Left lung (tissue), 10 donors: ENCODE measurements around the gene NFASC. TPM values are rescaled to one million over a fixed set of nuclear protein-coding genes. Genes with fewer than 3 reads are reported as not detected.

ENCODE experiments used
- ATAC-seq: fragments of 200-7000 bp; cut with Tn5 transposase; one replicate; pipeline ENCODE4 v1.9.1; 2020; ENCODE audit warnings: moderate library complexity
- DNase-seq, 4 donors: peaks; one replicate each; pipeline ENCODE4 v3.0.0-alpha.2; 2013 to 2020
- H3K27ac ChIP-seq, 2 donors: fragments of 200-600 bp; sonication (generic) in 1 of 2; one replicate each; pipeline versions ENCODE4 v1.5.0 to v1.8.0; 2020 to 2021
- H3K27me3 ChIP-seq, 2 donors: fragments of 200-600 bp; sonication (generic) in 1 of 2; one replicate each; pipeline versions ENCODE4 v1.5.0 to v1.8.0; 2020 to 2021
- H3K36me3 ChIP-seq, 2 donors: fragments of 200-600 bp; sonication (generic) in 1 of 2; one replicate each; pipeline versions ENCODE4 v1.5.0 to v1.8.0; 2020 to 2021
- H3K4me1 ChIP-seq, 2 donors: fragments of 200-600 bp; one replicate each; pipeline ENCODE4 v1.8.0; 2021
- H3K4me3 ChIP-seq, 2 donors: fragments of 200-600 bp; sonication (generic) in 1 of 2; one replicate each; pipeline versions ENCODE4 v1.5.0 to v1.8.0; 2020 to 2021; ENCODE audit warnings: mild to moderate bottlenecking in 1 of 2
- H3K9me3 ChIP-seq, 2 donors: fragments of 200-600 bp; sonication (generic) in 1 of 2; one replicate each; pipeline versions ENCODE4 v1.5.0 to v1.8.0; 2020 to 2021
- CTCF ChIP-seq, 2 donors: fragments of 200-600 bp; sonication (generic) in 1 of 2; IDR thresholded peaks; one replicate each; pipeline versions ENCODE4 v1.5.0 to v1.8.0; 2021; ENCODE audit warnings: antibody characterized with exemption in 2 of 2
- intact Hi-C, 2 donors: fragments of 100-400 bp; cut with DNase I; formaldehyde crosslinking; loops; one replicate each; pipeline versions ENCODE4 v1.11.2 to v1.14.2; 2022
- polyA plus RNA-seq, 6 donors: library from polyadenylated mRNA; unstranded; fragments of 120-200 nt; gene quantifications; one replicate each; pipeline ENCODE4 v1.2.1, GENCODE V29; 2013; ENCODE audit not compliant: insufficient read length in 6 of 6
- total RNA-seq, 2 donors: library from RNA; stranded (reverse); fragmentation: NEBNext Ultra II Directional; extraction: Animal tissue kit (Norgen Biotek cat#: 25700); gene quantifications; one replicate each; pipeline ENCODE4 v1.2.1, GENCODE V29; 2021
- donor health status: DM: no; HTN: yes; CAD: no.
- donor health status: DM: no; HTN: no; CAD: no.

NFASC gene
- total and polyA plus RNA-seq, 8 donors = 1.2 to 11.5 (median 2.0) TPM

- H3K4me1 ChIP-seq = no peaks in the 10 kb centered on the region
- ATAC-seq (no peak), DNase-seq (no peak)
- no peak overlapping the region for H3K27ac ChIP-seq
- peaks cover 0 to 9% of the 10 kb centered on the region in 2 donors for H3K27me3 ChIP-seq
- TF ChIP-seq CTCF (IDR thresholded peaks at IDR 0.05) = no peak
- H3K4me3 ChIP-seq = no peak overlapping the region
- intact Hi-C loops = no loop called here
- no peaks in the 10 kb centered on the region for H3K9me3 ChIP-seq
- H3K36me3 ChIP-seq = no peaks in the 10 kb centered on the region
Observed at GRCh38 chr1:204983136-204983535, 112.5 kb downstream of the NFASC start.

GRCh38 chr1:204983881-204984280 is 113.2 kb downstream of the NFASC start:
- Histone ChIP-seq H3K4me3 (no peak overlapping the region), H3K4me1 (no peaks in the 10 kb centered on the region), H3K9me3 (no peaks in the 10 kb centered on the region), H3K36me3 (no peaks in the 10 kb centered on the region), H3K27ac (no peak overlapping the region), H3K27me3 (peaks cover 0 to 9% of the 10 kb centered on the region in 2 donors)
- no peak for TF ChIP-seq CTCF (IDR thresholded peaks at IDR 0.05)
- intact Hi-C loops = no loop called here
- DNase-seq = no peak
- ATAC-seq = no peak

GRCh38 chr1:204984499-204984898 is 113.8 kb downstream of the NFASC start:
- Histone ChIP-seq H3K4me3 (no peak overlapping the region), H3K27me3 (peaks cover 0 to 14% of the 10 kb centered on the region in 2 donors), H3K27ac (no peak overlapping the region), H3K4me1 (no peaks in the 10 kb centered on the region), H3K36me3 (no peaks in the 10 kb centered on the region), H3K9me3 (no peaks in the 10 kb centered on the region)
- DNase-seq (no peak), ATAC-seq (no peak)
- intact Hi-C loops = no loop called here
- no peak for TF ChIP-seq CTCF (IDR thresholded peaks at IDR 0.05)

- Histone ChIP-seq H3K36me3 (no peaks in the 10 kb centered on the region), H3K4me3 (no peak overlapping the region), H3K9me3 (no peaks in the 10 kb centered on the region), H3K27me3 (peaks cover 0 to 20% of the 10 kb centered on the region in 2 donors), H3K27ac (no peak overlapping the region), H3K4me1 (no peaks in the 10 kb centered on the region)
- no peak for ATAC-seq
- intact Hi-C loops = no loop called here
- TF ChIP-seq CTCF (IDR thresholded peaks at IDR 0.05) = no peak
- DNase-seq = peak in 1 of 4 donors; percentile 65
Observed at GRCh38 chr1:204986181-204986580, 115.5 kb downstream of the NFASC start.

- intact Hi-C loops = no loop called here
- TF ChIP-seq CTCF (IDR thresholded peaks at IDR 0.05) = no peak
- DNase-seq (no peak), ATAC-seq (no peak)
- H3K27me3 ChIP-seq = peaks cover 0 to 14% of the 10 kb centered on the region in 2 donors
- H3K36me3 ChIP-seq = no peaks in the 10 kb centered on the region
- H3K9me3 ChIP-seq = no peaks in the 10 kb centered on the region
- H3K4me3 ChIP-seq = no peak overlapping the region
- H3K4me1 ChIP-seq = peaks cover 0 to 10% of the 10 kb centered on the region in 2 donors
- H3K27ac ChIP-seq = no peak overlapping the region
Observed at GRCh38 chr1:204987689-204988088, 117.0 kb downstream of the NFASC start.
